Activated B cell treated with CpG ODN at 0.5 μM for 24 hours (primary cell): ENCODE data around the gene IL1RN. TPM values are rescaled to one million over a fixed set of nuclear protein-coding genes. Genes with fewer than 3 reads are reported as not detected.

ENCODE experiments used
- ATAC-seq: fragments of 200-7000 bp; cut with Tn5 transposase; one replicate; pipeline ENCODE4 v1.10.0; 2021; ENCODE audit warnings: low read depth, mild to moderate bottlenecking, moderate library complexity
- CTCF ChIA-PET: fragments of 350-600 bp; sonication (Branson Sonifier 250); formaldehyde crosslinking; loops from one replicate; lab custom pipeline; 2021; ENCODE audit warnings: antibody characterized with exemption; lab: Charles Lee
- POLR2A ChIA-PET: fragments of 350-600 bp; sonication (Branson Sonifier 250); formaldehyde crosslinking; loops from one replicate; lab custom pipeline; 2021; ENCODE audit warnings: antibody characterized with exemption; lab: Charles Lee
- DNase-seq: peaks from one replicate; pipeline ENCODE4 v3.0.0; 2022
- H3K27ac Mint-ChIP-seq: one replicate; pipeline ENCODE4 v1.8.0; 2020; ENCODE audit warnings: mixed read lengths
- H3K27me3 Mint-ChIP-seq: one replicate; pipeline ENCODE4 v1.8.0; 2021; ENCODE audit warnings: mixed read lengths
- H3K36me3 Mint-ChIP-seq: one replicate; pipeline ENCODE4 v1.8.0; 2021; ENCODE audit warnings: low read depth, mixed read lengths
- H3K4me1 Mint-ChIP-seq: one replicate; pipeline ENCODE4 v1.8.0; 2021; ENCODE audit warnings: mixed read lengths
- H3K4me3 Mint-ChIP-seq: one replicate; pipeline ENCODE4 v1.8.0; 2020; ENCODE audit warnings: mild to moderate bottlenecking, mixed read lengths
- H3K9me3 Mint-ChIP-seq: one replicate; pipeline ENCODE4 v1.8.0; 2020; ENCODE audit warnings: mixed read lengths
- CTCF ChIP-seq: fragments of 200-600 bp; IDR thresholded peaks from one replicate; pipeline ENCODE4 v1.8.0; 2022; ENCODE audit warnings: antibody characterized with exemption, mild to moderate bottlenecking
- intact Hi-C: fragments of 100-400 bp; cut with micrococcal nuclease; formaldehyde crosslinking; loops from one replicate; pipeline ENCODE4 v1.15.1; 2024
- total RNA-seq: library from RNA; stranded (reverse); gene quantifications from 2 replicates; pipeline ENCODE4 v1.2.3, GENCODE V29; 2022

The IL1RN gene
- total RNA-seq, 1 donor from 2014 or later = not detected

GRCh38 chr2:113141451-113141850, 14.1 kb downstream of the IL1RN start:
- Mint-ChIP-seq H3K9me3 (peaks cover 3% of the 10 kb centered on the region), H3K27ac (no peak overlapping the region), H3K27me3 (no peaks in the 10 kb centered on the region), H3K4me1 (peaks cover 17% of the 10 kb centered on the region), H3K4me3 (no peak overlapping the region), H3K36me3 (no peaks in the 10 kb centered on the region)
- ATAC-seq = no peak
- POLR2A ChIA-PET = interaction anchor here (0.7 to 1.4 kb wide), 3 partner anchors 8 to 34 kb away, joined by 3 to 6 read pairs (median 4); no protein-coding TSS in a partner anchor
- no peak for DNase-seq
- TF ChIP-seq CTCF = no peak
- CTCF ChIA-PET = interaction anchor here (1.4 to 11.5 kb wide), 3 partner anchors 39 to 57 kb away, joined by 3 to 319 read pairs (median 5); no protein-coding TSS in a partner anchor
- intact Hi-C loops = no loop called here

GRCh38 chr2:113142290-113142689, 14.9 kb downstream of the IL1RN start:
- H3K4me3 Mint-ChIP-seq = no peak overlapping the region
- peaks cover 3% of the 10 kb centered on the region for H3K9me3 Mint-ChIP-seq
- no peaks in the 10 kb centered on the region for H3K27me3 Mint-ChIP-seq
- ChIA-PET CTCF (interaction anchor here (1.4 to 11.5 kb wide), 3 partner anchors 38 to 56 kb away, joined by 3 to 319 read pairs (median 5); no protein-coding TSS in a partner anchor), POLR2A (interaction anchor here (0.9 to 1.4 kb wide), 2 partner anchors 11 to 33 kb away, joined by 4 to 16 read pairs; no protein-coding TSS in a partner anchor)
- DNase-seq (no peak), ATAC-seq (no peak)
- no peak overlapping the region for H3K27ac Mint-ChIP-seq
- intact Hi-C loops = no loop called here
- peaks cover 12% of the 10 kb centered on the region for H3K4me1 Mint-ChIP-seq
- TF ChIP-seq CTCF = no peak
- no peaks in the 10 kb centered on the region for H3K36me3 Mint-ChIP-seq

GRCh38 chr2:113144259-113144658, 16.9 kb downstream of the IL1RN start:
- no peaks in the 10 kb centered on the region for H3K27me3 Mint-ChIP-seq
- H3K4me1 Mint-ChIP-seq = peaks cover 10% of the 10 kb centered on the region
- no peak overlapping the region for H3K4me3 Mint-ChIP-seq
- intact Hi-C loops = no loop called here
- no peak for TF ChIP-seq CTCF
- DNase-seq = no peak
- H3K36me3 Mint-ChIP-seq = no peaks in the 10 kb centered on the region
- H3K9me3 Mint-ChIP-seq = peaks cover 5% of the 10 kb centered on the region
- ChIA-PET CTCF (interaction anchor here (1.4 to 1.9 kb wide), 2 partner anchors 30 to 55 kb away, joined by 4 to 8 read pairs; no protein-coding TSS in a partner anchor), POLR2A (interaction anchor here (0.7 kb wide), 1 partner anchor 29 kb away, joined by 3 read pairs; no protein-coding TSS in a partner anchor)
- no peak for ATAC-seq
- no peak overlapping the region for H3K27ac Mint-ChIP-seq

DNA sequence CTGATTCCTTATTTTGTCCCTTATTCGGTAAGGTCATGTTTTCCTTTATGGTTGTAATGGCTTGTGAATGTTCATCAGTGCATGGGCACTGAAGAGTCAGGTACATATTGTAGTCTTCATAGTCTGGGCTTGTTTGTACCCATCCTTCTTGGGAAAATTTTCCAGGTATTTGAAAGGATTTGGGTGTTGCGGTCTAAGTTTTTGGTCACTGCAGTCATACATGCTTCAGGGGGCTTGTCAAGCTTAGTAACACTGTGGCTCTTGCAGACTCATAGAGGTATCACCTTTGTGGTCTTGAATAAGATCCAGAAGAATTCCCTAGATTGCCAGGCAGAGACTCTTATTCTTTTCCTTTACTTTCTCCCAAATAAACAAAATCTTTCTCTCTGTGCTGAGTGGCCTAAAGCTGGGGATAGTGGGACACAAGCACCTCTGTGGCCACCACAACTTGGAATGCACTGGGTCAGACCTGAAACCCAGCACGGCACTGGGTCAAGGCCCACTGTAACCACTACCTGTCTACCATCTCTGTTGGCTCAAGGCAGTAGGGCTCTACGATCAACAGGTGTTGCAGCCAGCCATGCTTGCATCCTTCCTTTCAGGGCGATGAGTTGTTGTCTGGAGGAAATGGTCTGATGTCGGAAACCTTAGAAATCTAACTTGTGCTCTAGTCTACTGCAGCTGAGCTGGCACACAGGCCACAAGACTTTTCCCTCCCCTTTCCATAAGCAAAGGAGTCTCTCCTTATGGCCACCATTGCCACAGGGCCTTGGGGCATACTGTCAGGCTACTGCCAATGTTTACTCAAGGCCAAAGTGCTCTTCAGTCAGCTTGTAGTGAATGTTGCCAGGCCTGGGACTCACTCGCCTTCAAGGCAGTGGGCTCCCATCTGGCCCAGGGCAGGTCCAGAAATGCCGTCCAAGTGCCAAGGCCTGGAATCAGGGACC, 21.5 kb downstream of the IL1RN start:
- no peak for DNase-seq
- POLR2A ChIA-PET = interaction anchor here (0.8 to 2.7 kb wide), 6 partner anchors 8 to 50 kb away, joined by 3 to 22 read pairs (median 4); partner anchors contain the start of gene PSD4
- H3K9me3 Mint-ChIP-seq = peaks cover 5% of the 10 kb centered on the region
- peak; percentile 75 for ATAC-seq
- intact Hi-C loops = no loop called here
- H3K27ac Mint-ChIP-seq = peak overlapping the region; percentile 80
- H3K4me1 Mint-ChIP-seq = peaks cover 23% of the 10 kb centered on the region
- TF ChIP-seq CTCF = no peak
- CTCF ChIA-PET = interaction anchor here (0.9 to 3.3 kb wide), 5 partner anchors 10 to 51 kb away, joined by 3 to 18 read pairs (median 4); no protein-coding TSS in a partner anchor
- H3K36me3 Mint-ChIP-seq = no peaks in the 10 kb centered on the region
- H3K4me3 Mint-ChIP-seq = peak overlapping the region; percentile 41
- H3K27me3 Mint-ChIP-seq = no peaks in the 10 kb centered on the region
